Femur (tissue), 1 donor: Measurements from ENCODE around the gene PDIK1L.
A peak's percentile ranks its signal among the peaks of the same experiment; 100 is the strongest.
"Not testable (repeated sequence)": the region's sequence is repeated elsewhere in the genome, so short reads cannot be mapped to it uniquely, and the experiment has no call there.

Experiments used
- DNase-seq: peaks from one replicate; pipeline ENCODE4 v3.0.0-alpha.2; 2017

Gene PDIK1L

DNA sequence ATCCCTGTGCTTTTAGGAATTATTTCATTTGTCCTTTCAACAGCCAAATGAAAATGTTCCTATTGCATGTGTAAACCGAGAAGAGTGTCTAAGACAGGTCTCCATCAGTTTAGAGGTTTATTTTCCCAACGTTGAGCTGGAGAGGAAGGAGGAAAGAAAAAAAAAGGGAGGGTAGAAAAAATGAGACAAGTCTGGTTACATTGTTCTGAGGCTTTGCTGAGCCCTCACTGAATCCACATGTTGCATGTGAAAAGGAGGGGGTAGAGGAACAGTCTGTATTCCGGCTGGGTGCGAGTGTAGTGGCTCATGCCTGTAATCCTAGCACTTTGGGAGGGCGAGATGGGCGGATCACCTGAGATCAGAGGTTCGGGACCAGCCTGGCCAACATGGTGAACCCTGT is 19.2 kb upstream of the PDIK1L start:
- DNase-seq: no peak

DNA sequence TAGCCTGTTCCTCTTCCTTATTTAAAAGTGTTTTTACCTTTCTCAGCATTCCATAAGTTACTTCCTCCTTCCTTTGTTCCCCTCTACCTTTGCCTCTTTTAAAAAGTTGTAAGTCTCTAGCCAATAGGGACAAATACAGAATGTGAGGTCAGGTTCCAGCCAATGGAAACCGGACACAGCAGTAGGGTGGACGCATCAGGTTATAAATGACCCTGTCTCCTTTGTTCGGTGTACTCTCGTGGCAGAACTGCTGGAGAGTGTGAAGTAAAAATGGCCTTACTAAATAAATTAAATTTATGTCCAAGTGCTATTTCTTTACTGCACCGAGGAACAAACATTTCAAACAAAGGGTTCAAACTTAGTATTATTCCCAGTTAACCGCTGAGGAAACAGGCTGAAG is 18.1 kb upstream of the PDIK1L start:
- DNase-seq: not testable (repeated sequence)

DNA sequence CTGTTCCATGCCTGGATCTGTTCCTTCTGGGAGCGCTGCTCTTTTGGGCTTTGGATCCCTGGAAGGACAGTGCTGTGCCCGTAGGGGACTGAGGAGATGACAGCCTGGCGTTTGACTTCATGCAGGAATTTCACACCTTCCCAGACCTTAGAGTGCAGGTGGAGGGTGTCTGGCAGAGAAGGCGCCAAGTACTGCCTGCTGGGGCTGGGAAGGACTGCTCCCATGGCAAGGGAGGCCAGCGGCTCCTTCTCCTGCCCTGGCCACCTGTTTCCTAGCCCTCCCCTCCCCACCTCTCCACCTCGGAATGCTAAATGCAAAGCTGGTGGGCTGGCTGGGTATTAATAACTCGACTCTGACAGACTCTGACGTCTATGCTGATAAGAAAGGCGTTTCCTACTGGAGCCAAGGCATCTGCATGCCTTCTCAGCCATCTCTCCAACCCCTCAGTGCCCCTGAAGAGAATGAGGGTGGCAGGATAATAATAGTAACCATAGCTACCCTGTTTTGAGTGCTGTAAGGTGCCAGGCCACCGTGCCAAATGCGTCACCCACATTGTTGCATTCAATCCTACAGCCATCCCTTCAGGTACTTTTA is 17.5 kb upstream of the PDIK1L start:
- peak; percentile 45 for DNase-seq

DNA sequence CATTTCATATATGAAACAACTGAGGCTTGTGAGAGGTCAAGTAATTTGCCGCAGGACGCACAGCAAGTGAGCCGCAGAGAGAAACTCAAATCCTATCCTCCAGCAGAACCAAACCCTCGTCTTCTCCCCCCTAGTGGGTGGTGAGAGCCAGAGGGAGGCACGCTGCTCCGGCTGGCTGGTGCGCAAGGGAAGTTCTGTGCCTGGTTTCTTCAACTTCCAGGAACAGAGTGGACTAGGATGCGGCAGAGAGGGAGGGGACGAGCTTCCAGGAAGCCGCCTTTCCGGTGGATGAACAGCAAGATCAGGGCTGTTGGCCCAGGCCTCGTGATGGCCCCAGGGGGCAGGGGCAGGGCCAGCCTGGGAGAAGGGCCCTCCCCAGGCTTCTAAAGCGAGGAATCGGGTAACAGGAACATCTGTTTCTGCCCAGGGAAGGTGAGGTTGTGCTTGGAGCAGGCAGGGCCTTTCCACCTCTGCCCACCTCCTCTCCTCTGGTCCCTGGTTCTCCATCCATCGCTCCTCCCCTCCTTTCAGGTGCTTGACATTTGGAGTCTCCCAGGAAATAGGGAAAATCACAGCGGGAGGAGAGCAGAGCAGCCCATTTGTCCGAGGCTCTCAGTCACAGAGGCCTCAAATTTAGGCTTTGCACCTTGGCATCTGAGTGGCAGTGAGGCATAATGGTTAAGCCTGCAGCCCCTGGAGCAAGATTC is 16.8 kb upstream of the PDIK1L start:
- peak; percentile 55 for DNase-seq

DNA sequence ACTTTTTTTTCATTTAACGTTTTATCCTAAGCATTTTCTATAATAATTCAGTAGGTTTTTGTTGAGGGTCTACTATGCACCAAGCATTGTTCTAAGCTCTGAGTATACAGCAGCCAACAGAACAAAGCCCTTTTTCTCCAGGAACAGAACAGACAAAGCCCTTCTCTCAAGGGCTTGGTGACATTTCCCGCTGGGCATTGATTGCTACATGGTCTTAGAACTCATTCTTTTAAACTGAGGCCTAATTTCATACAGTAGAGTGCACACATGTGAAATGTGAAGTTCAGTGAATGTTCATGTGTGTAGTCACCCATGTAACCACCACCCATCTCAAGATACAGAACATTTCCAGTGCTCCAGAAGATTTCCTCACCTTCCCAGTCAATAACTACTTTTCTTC is 15.2 kb upstream of the PDIK1L start:
- no peak for DNase-seq

DNA sequence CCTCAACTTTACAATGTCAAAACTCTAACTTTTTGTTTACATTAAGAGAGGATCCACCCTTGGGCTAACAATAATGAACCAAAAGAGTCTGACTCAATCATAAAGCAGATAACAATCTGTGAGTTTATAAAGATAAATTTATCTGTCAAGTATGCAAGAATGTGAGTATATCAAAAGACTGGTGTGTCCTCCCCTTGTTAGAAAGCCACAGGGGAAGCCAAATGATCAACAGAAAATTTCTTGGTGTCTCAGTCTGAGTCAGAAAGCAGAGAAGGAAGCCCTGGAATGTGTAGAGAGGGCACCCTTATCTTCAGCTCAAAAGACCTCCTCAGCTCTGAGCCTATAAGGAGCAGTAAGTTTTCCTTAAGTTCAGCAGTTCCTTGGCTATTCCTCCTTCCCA is 13.9 kb upstream of the PDIK1L start:
- DNase-seq: no peak

DNA sequence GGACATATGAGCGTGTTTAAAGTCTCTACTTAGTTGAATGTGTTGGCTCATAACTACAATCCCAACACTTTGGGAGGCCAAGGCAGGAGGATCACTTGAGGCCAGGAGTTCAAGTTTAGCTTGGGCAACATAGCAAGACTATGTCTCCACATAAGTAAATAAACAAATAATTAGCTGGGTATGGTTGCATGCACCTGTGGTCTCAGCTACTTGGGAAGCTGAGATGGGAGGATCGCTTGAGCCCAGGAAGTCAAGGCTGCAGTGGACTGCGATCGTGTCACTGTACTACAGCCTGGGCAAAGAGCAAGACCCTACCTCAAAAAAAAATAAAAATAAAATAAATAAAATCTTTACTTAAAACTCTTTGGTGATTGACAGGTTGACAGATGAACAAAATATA is 13.0 kb upstream of the PDIK1L start:
- no peak for DNase-seq

DNA sequence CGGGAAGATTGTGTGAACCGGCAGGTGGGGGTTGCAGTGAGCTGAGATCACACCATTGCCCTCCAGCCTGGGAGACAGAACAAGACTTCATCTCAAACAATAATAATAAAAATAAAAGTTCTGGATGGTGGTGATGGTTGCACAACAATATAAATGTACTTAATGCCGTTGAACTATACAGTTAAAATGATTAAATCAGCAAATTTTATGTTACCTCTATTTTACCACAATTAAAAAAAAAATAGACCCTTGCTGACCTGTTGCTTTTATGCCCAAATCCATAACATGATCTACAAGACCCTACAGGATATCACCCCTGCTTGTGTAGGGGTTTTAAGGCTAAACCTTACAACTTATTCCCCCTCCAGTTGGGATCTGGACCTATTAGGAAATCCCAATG is 11.8 kb upstream of the PDIK1L start:
- no peak for DNase-seq

DNA sequence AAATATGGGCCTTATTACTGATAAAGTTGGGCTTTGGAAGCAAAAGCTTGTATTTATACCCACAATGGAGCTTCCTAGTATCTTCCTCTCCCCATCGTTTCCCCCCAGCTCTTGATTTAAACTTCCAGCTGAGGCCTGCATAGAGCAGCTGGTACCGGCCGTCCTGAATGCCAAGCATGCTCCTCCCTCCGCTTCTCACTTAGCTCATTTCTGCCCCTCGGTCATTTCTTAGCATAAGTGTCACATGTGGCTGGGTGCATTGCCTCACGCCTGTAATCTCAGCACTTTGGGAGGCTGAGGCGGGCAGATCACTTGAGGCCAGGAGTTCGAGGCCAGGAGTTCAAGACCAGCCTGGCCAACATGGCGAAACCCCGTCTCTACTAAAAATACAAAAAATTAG is 11.4 kb upstream of the PDIK1L start:
- DNase-seq: not testable (repeated sequence)

DNA sequence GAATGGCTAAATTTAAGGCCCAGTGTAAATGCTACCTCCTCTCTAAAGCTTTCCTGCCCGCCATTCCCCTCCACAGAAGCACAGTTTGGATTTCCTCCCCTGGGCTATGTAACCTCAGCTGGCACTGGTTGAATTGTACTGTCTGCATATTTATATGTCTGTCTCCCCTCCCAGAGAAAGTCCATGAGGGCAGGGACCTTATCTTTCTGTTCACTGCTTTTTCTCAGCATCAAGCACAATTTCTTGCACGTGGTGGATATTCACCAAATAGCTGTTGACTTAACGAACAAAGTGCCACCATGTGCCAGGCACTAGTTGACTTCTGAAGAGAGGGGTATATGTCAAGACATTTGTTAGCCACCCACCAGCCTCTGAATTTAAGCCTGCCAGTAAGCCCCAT is 9.5 kb upstream of the PDIK1L start:
- no peak for DNase-seq

DNA sequence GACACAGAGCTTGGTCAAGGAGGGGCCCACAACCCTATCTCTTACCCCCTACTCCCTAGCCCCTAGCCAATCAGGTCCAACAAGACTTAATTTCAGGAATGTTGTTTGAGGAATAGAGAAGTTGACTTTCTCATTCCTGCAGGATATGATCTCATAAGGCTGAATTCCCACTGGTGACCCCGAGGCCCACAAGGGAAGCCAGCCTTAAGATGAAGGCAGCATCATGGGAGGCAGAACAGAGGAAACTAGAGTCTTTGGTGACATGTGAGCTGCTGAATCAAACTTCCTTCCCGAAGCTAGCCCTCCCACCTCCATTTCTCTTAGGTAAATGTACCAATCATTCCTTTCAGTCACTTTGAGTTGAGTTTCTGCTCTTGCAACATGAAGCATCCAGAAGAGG is 9.1 kb upstream of the PDIK1L start:
- DNase-seq: no peak

DNA sequence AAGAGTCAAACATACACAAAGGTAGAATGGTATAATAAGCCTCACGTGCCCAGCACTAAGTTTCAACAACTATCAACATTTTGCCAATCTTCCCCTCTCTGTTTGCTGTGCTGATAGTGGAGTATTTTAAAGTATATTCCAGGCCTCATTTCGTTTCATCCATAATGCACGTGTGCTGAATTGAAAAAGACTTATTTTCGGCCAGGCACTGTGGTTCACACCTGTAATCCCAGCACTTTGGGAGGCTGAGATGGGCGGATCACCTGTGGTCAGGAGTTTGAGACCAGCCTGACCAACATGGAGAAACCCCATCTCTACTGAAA is 6.4 kb upstream of the PDIK1L start:
- DNase-seq: not testable (repeated sequence)

DNA sequence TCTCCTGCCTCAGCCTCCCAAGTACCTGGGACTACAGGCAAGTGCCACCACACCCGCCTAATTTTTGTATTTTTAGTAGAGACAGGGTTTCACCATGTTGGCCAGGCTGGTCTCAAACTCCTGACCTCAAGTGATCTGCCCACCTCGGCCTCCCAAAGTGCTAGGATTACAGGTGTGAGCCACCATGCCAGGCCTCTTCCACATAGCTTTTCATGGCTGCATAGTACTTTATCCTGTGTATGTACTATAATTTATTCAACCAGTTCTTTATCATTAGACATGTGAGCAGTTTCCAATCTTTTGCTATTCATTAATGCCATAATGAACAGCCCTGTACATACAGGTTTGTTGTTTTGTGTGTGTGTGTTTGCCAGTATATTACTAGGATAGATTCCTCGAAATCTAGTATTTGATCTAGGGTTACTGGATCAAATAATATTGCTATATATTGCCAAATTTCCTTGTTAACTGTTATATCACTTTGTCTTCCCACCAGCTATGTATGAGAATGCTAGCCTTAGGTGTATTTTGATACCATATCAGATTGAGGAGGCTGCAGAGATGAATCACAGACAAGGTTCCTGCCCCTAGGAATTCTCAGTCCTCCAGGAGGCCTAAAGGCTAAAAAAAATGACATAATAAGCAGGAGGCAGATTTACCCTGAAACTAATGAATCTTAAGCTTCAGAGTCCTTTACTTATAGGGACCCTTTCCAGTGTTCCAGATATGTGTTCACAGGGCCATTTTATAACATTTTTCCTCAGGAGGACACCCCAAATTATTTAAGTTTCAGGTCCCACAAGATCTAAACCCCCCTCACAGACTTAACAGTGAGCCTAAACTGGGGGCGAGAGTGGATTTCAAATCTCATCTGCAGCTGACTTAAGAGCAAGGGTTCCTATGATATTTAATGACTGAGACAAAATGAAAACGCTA is 2.1 kb upstream of the PDIK1L start:
- no peak for DNase-seq

DNA sequence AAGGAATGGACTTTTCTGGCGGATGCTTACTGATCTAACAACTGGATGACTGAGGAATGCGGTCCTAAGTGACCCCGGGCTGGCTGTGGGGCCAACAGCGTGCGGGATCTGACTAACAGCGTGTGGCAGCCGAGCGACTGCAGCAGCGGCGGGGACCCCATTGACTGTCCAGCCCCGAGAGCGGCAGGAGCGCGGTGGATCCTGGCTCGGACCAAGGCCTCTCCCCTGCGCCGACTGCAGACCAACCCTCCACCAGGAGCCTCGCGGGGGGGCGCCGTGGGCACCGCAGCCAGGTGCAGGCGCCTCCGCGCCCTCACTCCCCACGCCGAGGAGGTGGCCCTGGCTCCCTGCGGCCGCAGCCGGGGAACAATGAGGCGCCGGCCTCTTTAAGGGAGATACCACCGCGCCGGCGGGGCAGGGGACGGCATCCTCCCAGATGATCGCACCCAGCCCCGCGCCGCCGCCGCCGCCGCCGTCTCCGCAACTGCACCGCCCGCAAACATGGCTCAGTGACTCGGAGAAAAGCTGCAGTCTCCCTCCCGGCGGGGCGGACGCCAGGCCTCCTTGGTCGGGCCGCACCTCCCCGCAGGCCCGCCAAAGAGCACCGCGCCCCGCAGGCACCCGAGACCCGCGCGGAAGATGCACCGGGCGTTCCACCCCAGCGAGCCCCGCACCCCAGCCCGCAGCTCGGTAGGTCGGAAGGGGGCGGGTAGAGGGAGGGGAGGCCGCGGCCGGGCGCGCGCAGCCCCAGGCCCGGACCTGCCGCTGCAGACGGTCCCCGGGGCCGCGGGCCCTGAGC is 694 bp upstream of the PDIK1L start:
- DNase-seq: peak; percentile 76

DNA sequence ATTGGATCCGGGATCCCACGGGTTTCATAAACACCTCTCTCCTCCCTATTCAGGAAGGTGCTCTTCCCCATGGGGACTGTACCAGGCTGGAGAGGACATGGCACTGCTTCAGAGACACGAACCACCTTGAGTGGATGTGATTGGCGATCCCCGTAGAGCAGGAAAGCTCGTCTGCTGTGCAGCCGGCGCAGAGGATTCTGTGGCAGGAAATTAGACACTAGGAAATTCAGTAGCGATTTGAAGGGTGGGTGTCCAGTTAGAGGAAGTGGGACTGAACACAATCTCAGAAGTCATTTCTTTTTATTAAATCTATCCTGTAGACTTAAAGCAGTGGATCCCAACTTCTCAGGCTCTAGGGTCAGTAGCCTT is 767 bp downstream of the PDIK1L start:
- DNase-seq: no peak

DNA sequence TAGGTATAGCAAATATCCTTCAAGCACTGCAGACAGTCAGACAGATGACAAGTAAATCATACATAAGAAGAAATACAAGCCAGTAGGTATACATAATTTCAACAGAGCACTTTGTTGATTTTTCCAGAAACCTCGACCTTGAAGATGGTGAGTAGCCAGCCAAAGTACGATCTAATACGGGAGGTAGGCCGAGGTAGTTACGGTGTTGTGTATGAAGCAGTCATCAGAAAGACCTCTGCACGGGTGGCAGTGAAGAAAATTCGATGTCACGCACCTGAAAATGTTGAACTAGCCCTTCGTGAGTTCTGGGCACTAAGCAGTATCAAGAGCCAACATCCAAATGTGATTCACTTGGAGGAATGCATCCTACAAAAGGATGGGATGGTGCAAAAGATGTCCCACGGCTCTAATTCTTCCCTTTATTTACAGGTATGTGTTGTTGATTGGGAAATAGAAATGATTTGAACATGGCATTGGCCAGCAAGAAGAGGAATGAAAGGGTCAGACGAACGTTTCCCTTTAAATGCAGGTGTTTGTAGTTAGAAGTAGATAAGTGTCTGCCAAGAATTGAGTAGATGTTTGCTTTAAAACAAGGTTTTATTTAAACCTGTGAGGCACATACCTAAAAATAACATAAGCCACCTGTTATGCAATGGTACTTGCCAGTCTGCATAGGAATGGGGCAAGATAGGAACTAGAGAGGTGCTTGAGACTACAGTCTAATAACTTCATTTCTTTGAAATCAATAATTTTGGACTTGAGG is 2.7 kb downstream of the PDIK1L start:
- DNase-seq: no peak

DNA sequence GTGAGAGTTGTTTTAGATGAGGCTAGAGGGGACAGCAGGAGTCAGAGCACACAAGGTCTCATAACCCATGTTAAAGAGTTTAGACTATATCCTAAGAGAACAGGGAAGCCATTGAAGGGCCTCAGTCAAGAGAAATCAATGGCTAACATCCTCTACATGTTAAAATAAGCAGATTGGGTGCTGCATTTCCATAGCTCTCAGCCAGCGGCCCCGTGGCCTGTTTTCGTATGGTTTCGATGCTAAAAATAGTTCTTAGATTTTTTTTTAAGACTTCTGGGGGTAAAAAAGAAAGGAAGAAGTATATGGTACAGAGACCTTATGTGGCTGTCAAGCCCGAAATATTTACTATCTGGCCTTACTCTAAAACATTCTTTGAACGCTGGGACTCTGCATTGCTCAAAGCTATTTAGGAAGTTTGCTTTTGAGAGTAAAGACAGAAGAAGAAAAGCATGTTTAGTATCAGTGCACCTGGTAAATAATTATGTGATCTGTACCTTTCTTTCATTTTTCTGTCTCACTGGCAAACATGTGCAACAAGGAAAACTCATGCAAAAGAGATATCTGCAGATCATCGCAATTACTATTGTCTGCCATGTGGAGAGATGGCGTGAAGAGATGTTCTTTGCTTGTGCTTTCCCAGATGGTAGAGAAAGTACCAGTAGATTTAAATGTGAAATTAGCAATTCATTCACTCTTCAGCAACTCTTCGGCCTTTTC is 8.4 kb downstream of the PDIK1L start:
- DNase-seq: no peak

DNA sequence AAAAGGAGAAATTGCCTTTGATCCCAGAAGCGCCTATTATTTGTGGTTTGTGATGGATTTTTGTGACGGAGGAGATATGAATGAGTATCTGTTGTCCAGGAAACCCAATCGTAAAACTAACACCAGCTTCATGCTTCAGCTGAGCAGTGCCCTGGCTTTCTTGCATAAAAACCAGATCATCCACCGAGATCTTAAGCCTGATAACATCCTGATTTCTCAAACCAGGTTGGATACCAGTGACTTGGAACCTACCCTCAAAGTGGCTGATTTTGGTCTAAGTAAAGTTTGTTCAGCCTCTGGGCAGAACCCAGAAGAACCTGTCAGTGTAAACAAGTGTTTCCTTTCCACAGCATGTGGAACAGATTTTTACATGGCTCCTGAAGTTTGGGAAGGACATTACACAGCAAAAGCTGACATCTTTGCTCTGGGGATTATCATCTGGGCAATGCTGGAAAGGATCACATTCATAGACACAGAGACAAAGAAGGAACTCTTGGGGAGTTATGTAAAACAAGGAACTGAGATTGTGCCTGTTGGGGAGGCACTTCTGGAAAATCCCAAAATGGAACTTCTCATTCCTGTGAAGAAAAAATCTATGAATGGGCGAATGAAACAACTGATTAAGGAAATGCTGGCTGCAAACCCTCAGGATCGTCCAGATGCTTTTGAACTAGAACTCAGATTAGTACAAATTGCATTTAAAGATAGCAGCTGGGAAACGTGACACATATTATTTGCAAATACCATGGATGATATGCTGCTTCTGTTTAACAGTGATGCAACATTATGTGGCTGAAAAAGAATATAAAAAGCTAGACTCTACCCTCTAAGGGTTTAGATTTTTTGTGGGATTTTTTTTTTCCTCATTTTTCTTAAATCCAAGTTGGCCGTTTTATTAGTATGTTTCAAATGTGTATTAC is 10.5 kb downstream of the PDIK1L start:
- DNase-seq: no peak

DNA sequence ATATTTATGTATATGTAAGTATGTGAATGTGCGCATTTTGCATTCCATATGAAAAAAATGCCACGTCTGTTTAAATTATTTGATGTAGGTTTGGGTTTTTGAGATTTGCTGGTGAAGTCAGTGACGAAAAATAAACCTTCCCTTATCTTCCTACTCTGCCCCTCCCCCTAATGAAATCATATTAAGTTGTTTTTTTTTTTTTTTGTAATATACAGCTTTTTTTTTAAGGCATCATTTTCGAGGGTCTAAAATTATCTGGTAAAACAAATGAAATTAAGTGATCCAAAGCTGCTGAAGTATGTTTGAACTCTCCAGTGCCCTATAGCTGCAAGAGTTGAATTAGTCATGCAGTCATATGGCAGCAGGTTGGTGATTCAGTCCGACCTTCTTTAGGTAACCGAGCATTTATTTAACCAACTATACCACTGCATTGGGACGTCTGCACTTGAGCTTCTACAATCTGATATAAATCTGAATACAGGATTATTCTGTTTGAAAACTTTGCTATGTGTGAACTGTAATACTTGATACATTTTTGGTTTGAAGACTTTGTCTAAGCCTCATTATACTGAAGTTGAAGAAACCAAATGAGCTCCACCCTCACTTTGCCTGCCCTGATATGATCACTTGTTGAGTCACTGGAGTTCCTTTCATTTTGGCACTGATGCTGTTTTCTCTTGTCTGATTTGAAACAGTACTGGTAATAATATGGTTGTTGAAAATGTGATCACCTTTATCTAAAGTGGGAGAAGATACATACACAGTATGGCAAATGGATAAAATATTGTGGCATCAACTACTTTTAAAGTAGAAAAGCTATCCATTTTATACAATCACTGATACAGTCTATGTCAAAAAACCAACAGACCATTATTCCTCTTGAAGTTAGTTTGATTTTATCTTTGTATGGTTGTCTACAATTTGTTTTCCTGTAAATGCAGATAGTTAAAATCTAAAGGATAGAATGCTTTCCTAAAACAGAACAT is 11.7 kb downstream of the PDIK1L start:
- DNase-seq: no peak
